K562 (cell line): ENCODE results near the gene IDS.
"Not testable (repeated sequence)": the region's sequence is repeated elsewhere in the genome, so short reads cannot be mapped to it uniquely, and the experiment has no call there.

Source experiments
- CTCF ChIP-seq, 3 experiments: IDR thresholded peaks in 2 of 3; conservative IDR thresholded peaks in 1 of 3; 2 replicates each; pipeline ENCODE4 v1.5.1; 2011 to 2012; ENCODE audit warnings: low read length in 3 of 3, mild to moderate bottlenecking in 3 of 3, control low read depth in 2 of 3, improper control_type of control experiment in 1 of 3, inconsistent platforms in 1 of 3, low read depth in 1 of 3, mixed read lengths in 1 of 3, moderate library complexity in 1 of 3; ENCODE audit not compliant: insufficient read depth in 2 of 3
- ESRRA ChIP-seq: fragments of 450-650 bp; IDR thresholded peaks from 2 replicates; pipeline ENCODE4 v1.6.1; 2014; ENCODE audit warnings: low read depth, mild to moderate bottlenecking, moderate library complexity, borderline replicate concordance
- ETV6 ChIP-seq, 3 experiments: fragments of 150-350 bp in 1 of 3; sonication (generic) in 1 of 3; formaldehyde crosslinking in 1 of 3; IDR thresholded peaks; 2 replicates each; pipeline versions ENCODE4 v1.6.1 to v1.8.0; 2014 to 2022; ENCODE audit warnings: borderline replicate concordance in 2 of 3, low read depth in 2 of 3, antibody characterized with exemption in 1 of 3, low read length in 1 of 3, mild to moderate bottlenecking in 1 of 3, missing genetic modification reagents in 1 of 3
- GATAD2B ChIP-seq: fragments of 450-650 bp; IDR thresholded peaks from 2 replicates; pipeline ENCODE4 v1.6.1; 2017; ENCODE audit warnings: mild to moderate bottlenecking, borderline replicate concordance
- SP1 ChIP-seq: sonication (generic); formaldehyde crosslinking; IDR thresholded peaks from 2 replicates; pipeline ENCODE4 v1.8.1; 2022; ENCODE audit warnings: mild to moderate bottlenecking, missing genetic modification reagents
- SP2 ChIP-seq: IDR thresholded peaks from 2 replicates; pipeline ENCODE4 v1.6.1; 2011; ENCODE audit warnings: mild to moderate bottlenecking, low read depth, low read length, moderate library complexity; ENCODE audit not compliant: poor library complexity, severe bottlenecking; ENCODE audit errors: extremely low read depth
- STAT6 ChIP-seq: sonication (generic); formaldehyde crosslinking; IDR thresholded peaks from 2 replicates; pipeline ENCODE4 v1.8.1; 2023; ENCODE audit warnings: mild to moderate bottlenecking, missing genetic modification reagents
- TCF3 ChIP-seq: sonication (generic); formaldehyde crosslinking; IDR thresholded peaks from 2 replicates; pipeline ENCODE4 v1.4.0; 2020; ENCODE audit warnings: mild to moderate bottlenecking, missing genetic modification reagents
- THRA ChIP-seq: fragments of 450-650 bp; IDR thresholded peaks from 2 replicates; pipeline ENCODE4 v1.6.1; 2017; ENCODE audit warnings: mild to moderate bottlenecking, moderate library complexity

- not testable (repeated sequence) for TF ChIP-seq SP1 (CRISPR knock-in tag); ESRRA; CTCF (IDR thresholded peaks at IDR 0.05 in 2 of 3, conservative IDR thresholded peaks at IDR 0.05 in 1 of 3; ENCODE audit: insufficient read depth in 2 of 3, low read depth in 1 of 3, low read length in 3 of 3); THRA; SP2; TCF3 (CRISPR knock-in tag); ETV6 (IDR thresholded peaks at IDR 0.05; ENCODE audit: borderline replicate concordance in 1 of 2, low read depth in 2 of 2, low read length in 1 of 2); ETV6 (CRISPR knock-in tag; IDR thresholded peaks at IDR 0.05; ENCODE audit: borderline replicate concordance); GATAD2B; STAT6 (CRISPR knock-in tag)
Measured at GRCh38 chrX:149488008-149488407, 17.1 kb downstream of the IDS start.
